Measurements from ENCODE around the gene LRRC4C. TPM values are rescaled to one million over a fixed set of nuclear protein-coding genes. Genes with fewer than 3 reads are reported as not detected.

Gene LRRC4C
- total RNA-seq, 1 experiment from 2014 or later = 0.13 TPM

GRCh38 chr11:40100781-40101180 lies 1358.7 kb downstream of the LRRC4C start:
- Histone ChIP-seq H4K20me1 (ENCODE audit: control insufficient read depth, insufficient read depth, insufficient read length) (no peaks in the 10 kb centered on the region), H3K79me2 (ENCODE audit: insufficient read depth, low read length) (no peaks in the 10 kb centered on the region), H4K91ac (ENCODE audit: insufficient read length, low read depth, low read length) (no peak overlapping the region), H3K4ac (ENCODE audit: low read depth, low read length) (no peak overlapping the region), H2BK15ac (ENCODE audit: low read depth, low read length) (no peak overlapping the region), H4K8ac (replicated peaks; ENCODE audit: insufficient read length, low read depth, low read length) (no peak overlapping the region), H3K79me1 (ENCODE audit: insufficient read depth, low read depth, low read length, poor library complexity, severe bottlenecking) (no peaks in the 10 kb centered on the region), H3K27ac (ENCODE audit: insufficient read length, low read depth, low read length) (no peak overlapping the region), H2AK5ac (ENCODE audit: insufficient read length, low read length) (no peak overlapping the region), H3K56ac (ENCODE audit: insufficient read length, low read depth, low read length) (no peak overlapping the region), H3K9ac (ENCODE audit: extremely low read depth, insufficient read length, low read length) (no peak overlapping the region), H2BK20ac (ENCODE audit: low read depth, low read length, poor library complexity, severe bottlenecking) (no peak overlapping the region), H3K14ac (ENCODE audit: insufficient read depth, low read length) (no peak overlapping the region), H3K18ac (ENCODE audit: insufficient read length, low read depth, low read length) (no peak overlapping the region), H3K4me1 (ENCODE audit: insufficient read depth, low read length) (no peaks in the 10 kb centered on the region), H3K27me3 (ENCODE audit: insufficient read depth, low read length) (no peaks in the 10 kb centered on the region), H3K9me3 (ENCODE audit: control insufficient read depth, low read depth, low read length) (no peaks in the 10 kb centered on the region), H2BK120ac (ENCODE audit: low read depth, low read length, poor library complexity, severe bottlenecking) (no peak overlapping the region), H3K23ac (ENCODE audit: insufficient read length, low read depth, low read length) (no peak overlapping the region), H3K4me2 (ENCODE audit: insufficient read depth, insufficient read length, low read length) (no peak overlapping the region), H2AFZ (ENCODE audit: low read length) (no peak overlapping the region), H3T11ph (ENCODE audit: low read length) (no peak overlapping the region), H4K5ac (ENCODE audit: insufficient read length, low read depth, low read length) (no peak overlapping the region), H3K23me2 (ENCODE audit: insufficient read length, low read depth, low read length, poor library complexity, severe bottlenecking) (no peaks in the 10 kb centered on the region), H2BK5ac (ENCODE audit: insufficient read length, low read length) (no peak overlapping the region), H2BK12ac (ENCODE audit: insufficient read length, low read depth, low read length) (no peak overlapping the region)
- 0 out of 7 replicates have a peak overlapping the region, but pooled peaks of 1 of the 3 experiments have one; percentile 28 for H3K27ac Mint-ChIP-seq
- peaks cover 0 to 9% (median 0%) of the 10 kb centered on the region in 3 experiments; a peak in 3 of 7 replicates for H3K36me3 Mint-ChIP-seq (ENCODE audit: insufficient read depth in 1 of 3, low read depth in 3 of 3)
- H3K4me3 Mint-ChIP-seq = no peak overlapping the region
- no peaks in the 10 kb centered on the region for H3K27me3 Mint-ChIP-seq (ENCODE audit: low read depth)
- no peak for DNase-seq
- TF ChIP-seq, protein P1, sequence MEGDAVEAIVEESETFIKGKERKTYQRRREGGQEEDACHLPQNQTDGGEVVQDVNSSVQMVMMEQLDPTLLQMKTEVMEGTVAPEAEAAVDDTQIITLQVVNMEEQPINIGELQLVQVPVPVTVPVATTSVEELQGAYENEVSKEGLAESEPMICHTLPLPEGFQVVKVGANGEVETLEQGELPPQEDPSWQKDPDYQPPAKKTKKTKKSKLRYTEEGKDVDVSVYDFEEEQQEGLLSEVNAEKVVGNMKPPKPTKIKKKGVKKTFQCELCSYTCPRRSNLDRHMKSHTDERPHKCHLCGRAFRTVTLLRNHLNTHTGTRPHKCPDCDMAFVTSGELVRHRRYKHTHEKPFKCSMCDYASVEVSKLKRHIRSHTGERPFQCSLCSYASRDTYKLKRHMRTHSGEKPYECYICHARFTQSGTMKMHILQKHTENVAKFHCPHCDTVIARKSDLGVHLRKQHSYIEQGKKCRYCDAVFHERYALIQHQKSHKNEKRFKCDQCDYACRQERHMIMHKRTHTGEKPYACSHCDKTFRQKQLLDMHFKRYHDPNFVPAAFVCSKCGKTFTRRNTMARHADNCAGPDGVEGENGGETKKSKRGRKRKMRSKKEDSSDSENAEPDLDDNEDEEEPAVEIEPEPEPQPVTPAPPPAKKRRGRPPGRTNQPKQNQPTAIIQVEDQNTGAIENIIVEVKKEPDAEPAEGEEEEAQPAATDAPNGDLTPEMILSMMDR (conservative IDR thresholded peaks at IDR 0.05) = no peak
- WGBS (ENCODE audit: extremely low coverage, insufficient read length, low lambda C conversion rate) = no CpG with 5 or more reads among the region's 5 CpGs
- peaks cover 4 to 6% of the 10 kb centered on the region in 2 experiments; a peak in 4 of 5 replicates for H3K9me3 Mint-ChIP-seq
- peaks cover 12 to 18% of the 10 kb centered on the region in 2 experiments for H3K4me1 Mint-ChIP-seq

All from H9 (cell line).